Tibial artery (tissue), 4 donors: ENCODE measurements around the gene PCNT.

Experiments
- DNase-seq, 2 donors: peaks; one replicate each; pipeline ENCODE4 v3.0.0-alpha.2; 2019
- H3K27ac ChIP-seq, 2 donors: fragments of 200-600 bp; sonication (generic) in 1 of 2; 1 replicate in 1 of 2; 2 replicates in 1 of 2; pipeline ENCODE4 v1.5.1; 2018 to 2019; ENCODE audit warnings: mild to moderate bottlenecking in 1 of 2
- H3K27me3 ChIP-seq, 2 donors: fragments of 200-600 bp; sonication (generic) in 1 of 2; one replicate each; pipeline versions ENCODE4 v1.5.1 to v1.6.0; 2016 to 2019
- H3K36me3 ChIP-seq, 3 donors: fragments of 200-600 bp; sonication (generic) in 2 of 3; one replicate each; pipeline ENCODE4 v1.5.1; 2016 to 2019; ENCODE audit warnings: mild to moderate bottlenecking in 2 of 3
- H3K4me1 ChIP-seq, 4 donors: fragments of 200-600 bp; sonication (generic) in 2 of 4; 1 replicate in 3 of 4; 2 replicates in 1 of 4; pipeline ENCODE4 v1.5.1; 2016 to 2019
- H3K4me3 ChIP-seq, 2 donors: fragments of 200-600 bp; sonication (generic) in 1 of 2; 1 replicate in 1 of 2; 2 replicates in 1 of 2; pipeline ENCODE4 v1.5.1; 2018 to 2019; ENCODE audit warnings: mild to moderate bottlenecking in 2 of 2
- H3K9me3 ChIP-seq, 3 donors: fragments of 200-600 bp; sonication (generic) in 1 of 3; one replicate each; pipeline ENCODE4 v1.5.1; 2016 to 2019
- intact Hi-C: fragments of 100-400 bp; cut with DNase I; formaldehyde crosslinking; loops from one replicate; pipeline ENCODE4 v1.15.0; 2023; ENCODE audit warnings: low total_unique reads
- TF ChIP-seq, protein P1 (sequence below), 2 experiments: fragments of 200-600 bp in 1 of 2; fragments of 450-650 bp in 1 of 2; IDR thresholded peaks; one replicate each; pipeline ENCODE4 v1.5.1; 2017 to 2019; ENCODE audit warnings: antibody characterized with exemption in 2 of 2, mild to moderate bottlenecking in 1 of 2, moderate library complexity in 1 of 2

Gene PCNT

DNA sequence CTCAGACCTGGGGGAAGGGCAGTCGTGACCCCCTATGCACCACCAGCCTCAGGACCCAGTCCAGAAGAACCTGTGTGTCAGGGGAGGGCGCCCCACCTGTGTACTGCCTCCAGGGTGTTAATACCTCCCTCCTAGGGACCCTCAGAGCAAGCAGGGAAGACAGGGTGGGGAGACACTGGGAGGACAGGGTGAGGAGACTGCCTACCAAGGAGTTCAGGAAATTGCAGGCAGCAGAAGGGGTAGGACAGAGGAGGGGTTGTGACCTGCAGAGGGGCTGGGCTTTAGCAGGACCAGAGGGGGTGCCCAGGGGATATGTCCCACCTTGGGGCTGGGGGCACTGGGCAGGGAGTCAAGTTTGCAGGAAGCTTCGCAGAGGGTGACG, 5.5 kb upstream of the PCNT start:
- H3K27ac ChIP-seq = no peak overlapping the region
- H3K4me3 ChIP-seq = no peak overlapping the region
- intact Hi-C loops = no loop called here
- H3K27me3 ChIP-seq = no peaks in the 10 kb centered on the region
- peaks cover 0 to 15% (median 13%) of the 10 kb centered on the region in 4 donors for H3K4me1 ChIP-seq
- H3K36me3 ChIP-seq = peaks cover 0 to 4% (median 0%) of the 10 kb centered on the region in 3 donors
- TF ChIP-seq, protein P1, sequence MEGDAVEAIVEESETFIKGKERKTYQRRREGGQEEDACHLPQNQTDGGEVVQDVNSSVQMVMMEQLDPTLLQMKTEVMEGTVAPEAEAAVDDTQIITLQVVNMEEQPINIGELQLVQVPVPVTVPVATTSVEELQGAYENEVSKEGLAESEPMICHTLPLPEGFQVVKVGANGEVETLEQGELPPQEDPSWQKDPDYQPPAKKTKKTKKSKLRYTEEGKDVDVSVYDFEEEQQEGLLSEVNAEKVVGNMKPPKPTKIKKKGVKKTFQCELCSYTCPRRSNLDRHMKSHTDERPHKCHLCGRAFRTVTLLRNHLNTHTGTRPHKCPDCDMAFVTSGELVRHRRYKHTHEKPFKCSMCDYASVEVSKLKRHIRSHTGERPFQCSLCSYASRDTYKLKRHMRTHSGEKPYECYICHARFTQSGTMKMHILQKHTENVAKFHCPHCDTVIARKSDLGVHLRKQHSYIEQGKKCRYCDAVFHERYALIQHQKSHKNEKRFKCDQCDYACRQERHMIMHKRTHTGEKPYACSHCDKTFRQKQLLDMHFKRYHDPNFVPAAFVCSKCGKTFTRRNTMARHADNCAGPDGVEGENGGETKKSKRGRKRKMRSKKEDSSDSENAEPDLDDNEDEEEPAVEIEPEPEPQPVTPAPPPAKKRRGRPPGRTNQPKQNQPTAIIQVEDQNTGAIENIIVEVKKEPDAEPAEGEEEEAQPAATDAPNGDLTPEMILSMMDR (IDR thresholded peaks at IDR 0.05) = no peak
- DNase-seq = no peak
- no peaks in the 10 kb centered on the region for H3K9me3 ChIP-seq

DNA sequence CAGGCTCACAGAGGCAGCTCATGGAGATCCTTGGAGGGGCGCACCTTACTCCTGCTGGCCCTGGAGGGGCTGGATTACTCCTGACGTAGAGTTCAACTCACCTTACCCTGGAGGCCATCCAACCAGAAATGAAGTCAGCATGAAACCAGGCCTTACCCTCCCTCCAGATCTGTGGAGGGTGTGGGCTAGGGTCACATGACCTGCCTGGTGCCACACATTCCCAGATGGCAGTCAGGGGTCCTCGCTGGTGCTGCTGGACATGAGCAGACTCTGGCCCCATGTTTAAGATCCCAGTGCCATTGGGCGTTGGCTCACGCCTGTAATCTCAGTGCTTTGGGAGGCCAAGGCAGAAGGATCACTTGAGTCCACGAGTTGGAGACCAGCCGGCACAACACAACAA, 4.8 kb upstream of the PCNT start:
- H3K27me3 ChIP-seq = no peaks in the 10 kb centered on the region
- no peak for DNase-seq
- H3K36me3 ChIP-seq = peaks cover 0 to 4% (median 0%) of the 10 kb centered on the region in 3 donors
- H3K27ac ChIP-seq = no peak overlapping the region
- peaks cover 0 to 15% (median 13%) of the 10 kb centered on the region in 4 donors for H3K4me1 ChIP-seq
- H3K4me3 ChIP-seq = no peak overlapping the region
- TF ChIP-seq, protein P1 (IDR thresholded peaks at IDR 0.05) = no peak
- intact Hi-C loops = no loop called here
- no peaks in the 10 kb centered on the region for H3K9me3 ChIP-seq

DNA sequence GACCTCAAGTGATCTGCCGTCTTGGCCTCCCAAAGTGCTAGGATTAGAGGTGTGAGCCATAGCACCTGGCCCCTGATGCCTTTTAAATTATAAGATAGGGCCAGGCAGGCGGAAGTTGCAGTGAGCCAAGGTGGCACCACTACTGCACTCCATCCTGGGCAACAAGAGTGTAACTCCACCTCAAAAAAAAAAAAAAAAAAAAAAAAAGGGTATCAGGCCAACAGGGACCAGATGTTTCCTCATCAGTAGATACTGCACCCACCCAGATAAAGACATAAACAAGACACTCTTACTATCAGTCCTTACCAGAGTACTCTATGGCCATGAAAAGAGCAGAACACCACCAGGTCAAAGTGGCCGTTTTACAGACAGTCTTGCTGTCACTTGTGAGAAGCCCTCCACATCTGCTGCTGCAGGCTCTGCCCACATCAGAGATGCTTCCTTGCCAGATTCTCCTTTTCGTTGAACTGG, 3.6 kb upstream of the PCNT start:
- intact Hi-C loops = loop anchor here (10.0 kb wide), 1 partner anchor 96 kb away; the partner anchor contains the start of gene LSS
- Histone ChIP-seq H3K9me3 (no peaks in the 10 kb centered on the region), H3K4me1 (peaks cover 0 to 19% (median 14%) of the 10 kb centered on the region in 4 donors), H3K4me3 (no peak overlapping the region), H3K27ac (no peak overlapping the region), H3K36me3 (no peaks in the 10 kb centered on the region), H3K27me3 (no peaks in the 10 kb centered on the region)
- DNase-seq = no peak
- TF ChIP-seq, protein P1 (IDR thresholded peaks at IDR 0.05) = no peak

DNA sequence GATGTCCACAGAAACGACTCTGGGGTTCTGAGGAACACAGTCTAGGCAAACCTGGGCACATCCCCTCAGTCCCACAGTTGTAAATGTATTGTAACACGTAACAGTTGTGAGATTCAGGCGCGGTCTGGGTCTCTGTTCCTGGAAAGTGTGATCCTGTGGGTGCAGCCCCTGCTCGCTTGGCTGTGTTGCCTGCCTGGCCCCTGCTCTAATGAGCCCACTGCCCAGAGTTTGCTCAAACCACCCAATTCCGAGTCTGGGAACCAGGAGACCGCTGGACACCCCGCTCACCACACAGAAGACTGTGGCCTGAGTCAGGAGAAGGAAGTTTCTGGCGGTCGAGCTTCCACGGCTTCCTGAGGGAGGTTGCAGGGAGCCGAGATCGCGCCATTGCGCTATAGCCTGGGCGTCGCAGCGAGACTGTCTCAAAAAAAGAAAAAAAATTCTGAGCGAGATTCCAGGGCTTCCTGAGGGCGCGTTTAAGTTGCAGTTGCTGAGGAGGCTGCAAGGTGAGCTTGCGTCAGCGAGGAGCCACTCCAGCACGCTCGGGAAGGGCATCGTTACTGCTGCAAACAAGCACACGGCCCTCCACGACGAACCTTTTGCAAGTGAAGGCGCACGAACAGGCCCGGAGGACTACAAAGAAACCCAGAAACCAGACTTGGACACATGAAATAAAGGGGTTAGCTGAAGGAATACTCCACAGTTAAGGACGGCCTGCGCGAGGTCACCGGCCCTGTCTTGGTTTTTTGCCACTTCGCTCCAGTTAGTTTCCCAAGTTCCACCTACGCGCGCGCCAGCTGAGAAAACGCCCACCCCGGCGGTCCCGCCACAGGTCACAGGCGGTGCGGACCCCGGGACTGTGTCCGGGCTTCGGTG, 1.4 kb upstream of the PCNT start:
- DNase-seq = no peak
- intact Hi-C loops = loop anchor here (2.0 to 10.0 kb wide), 2 partner anchors 36 to 98 kb away; partner anchors contain the start of genes LSS and YBEY
- peak overlapping the region in 1 of 2 donors; percentile 99 for H3K27ac ChIP-seq
- peaks cover 0 to 27% (median 20%) of the 10 kb centered on the region in 4 donors for H3K4me1 ChIP-seq
- no peaks in the 10 kb centered on the region for H3K9me3 ChIP-seq
- H3K4me3 ChIP-seq = peak overlapping the region; percentile 70 to 100
- no peaks in the 10 kb centered on the region for H3K27me3 ChIP-seq
- peaks cover 0 to 5% (median 0%) of the 10 kb centered on the region in 3 donors for H3K36me3 ChIP-seq
- TF ChIP-seq, protein P1 (IDR thresholded peaks at IDR 0.05) = no peak

DNA sequence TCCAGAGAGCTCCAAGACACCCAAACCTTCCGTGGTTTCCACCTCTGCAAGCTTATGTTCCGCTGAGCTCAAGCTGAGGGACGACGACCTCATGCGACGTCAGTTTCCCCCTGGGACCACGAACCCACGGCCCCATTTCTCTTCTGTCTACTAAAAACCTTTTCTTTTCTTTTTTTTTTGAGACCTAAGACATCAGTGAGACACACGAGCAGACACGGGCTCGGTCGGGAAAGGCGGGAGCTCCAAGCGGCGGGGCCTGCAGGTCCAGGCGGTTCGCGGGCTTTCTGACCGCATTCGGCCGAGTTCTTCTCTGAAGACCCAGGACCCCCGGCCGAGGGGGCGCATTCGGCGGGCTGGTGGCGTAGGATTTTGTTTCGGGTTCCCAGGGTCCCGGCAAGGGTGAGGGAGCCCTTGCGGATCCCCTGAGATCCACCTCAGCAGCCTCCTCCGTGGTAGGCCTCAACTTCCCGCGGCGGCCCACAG, 688 bp upstream of the PCNT start:
- Histone ChIP-seq H3K9me3 (no peaks in the 10 kb centered on the region), H3K27ac (peak overlapping the region in 1 of 2 donors; percentile 99), H3K4me3 (peak overlapping the region; percentile 70 to 100), H3K27me3 (no peaks in the 10 kb centered on the region), H3K4me1 (peaks cover 0 to 27% (median 20%) of the 10 kb centered on the region in 4 donors), H3K36me3 (peaks cover 1 to 12% (median 3%) of the 10 kb centered on the region in 3 donors)
- intact Hi-C loops = loop anchor here (2.0 to 10.0 kb wide), 2 partner anchors 36 to 98 kb away; partner anchors contain the start of genes LSS and YBEY
- no peak for DNase-seq
- TF ChIP-seq, protein P1 (IDR thresholded peaks at IDR 0.05) = no peak
